Trophoblast cell (in vitro differentiated cells and primary cell): ENCODE data around the gene CALCOCO1.

Source experiments
- DNase-seq, 2 donors: peaks; one replicate each; pipeline ENCODE4 v3.0.0-alpha.2; 2016
- H2AFZ ChIP-seq: 2 replicates; pipeline ENCODE4 v1.6.1; 2013; ENCODE audit warnings: low read length, moderate library complexity, mild to moderate bottlenecking; ENCODE audit not compliant: insufficient read depth, poor library complexity
- H2AK5ac ChIP-seq: 2 replicates; pipeline ENCODE4 v1.6.1; 2013; ENCODE audit warnings: mild to moderate bottlenecking, low read length
- H2BK120ac ChIP-seq: 2 replicates; pipeline ENCODE4 v1.6.1; 2013; ENCODE audit warnings: low read length, mild to moderate bottlenecking, moderate library complexity; ENCODE audit not compliant: insufficient read depth, poor library complexity
- H2BK12ac ChIP-seq: 2 replicates; pipeline ENCODE4 v1.6.1; 2013; ENCODE audit warnings: mild to moderate bottlenecking, low read length, moderate library complexity
- H2BK5ac ChIP-seq: 2 replicates; pipeline ENCODE4 v1.6.1; 2013; ENCODE audit warnings: low read length, low read depth, moderate library complexity, mild to moderate bottlenecking; ENCODE audit not compliant: poor library complexity
- H3K14ac ChIP-seq: 2 replicates; pipeline ENCODE4 v1.6.1; 2013; ENCODE audit warnings: mild to moderate bottlenecking, low read length
- H3K18ac ChIP-seq: 2 replicates; pipeline ENCODE4 v1.6.1; 2013; ENCODE audit warnings: mild to moderate bottlenecking, low read length
- H3K23ac ChIP-seq: 2 replicates; pipeline ENCODE4 v1.6.1; 2013; ENCODE audit warnings: low read length
- H3K27ac ChIP-seq: 2 replicates; pipeline ENCODE4 v1.5.1; 2013; ENCODE audit warnings: low read depth, mild to moderate bottlenecking, inconsistent platforms, low read length, moderate library complexity
- H3K27me3 ChIP-seq: 2 replicates; pipeline ENCODE4 v1.6.1; 2013; ENCODE audit warnings: inconsistent platforms, mild to moderate bottlenecking, low read length, moderate library complexity; ENCODE audit not compliant: insufficient read depth
- H3K36me3 ChIP-seq, 2 experiments: 1 replicate in 1 of 2; 2 replicates in 1 of 2; pipeline ENCODE4 v1.6.1; 2013; ENCODE audit warnings: low read length in 2 of 2, mild to moderate bottlenecking in 2 of 2, moderate library complexity in 1 of 2; ENCODE audit not compliant: insufficient read depth in 2 of 2, control insufficient read depth in 1 of 2
- H3K4ac ChIP-seq: 2 replicates; pipeline ENCODE4 v1.6.1; 2013; ENCODE audit warnings: low read depth, mild to moderate bottlenecking, low read length, moderate library complexity
- H3K4me1 ChIP-seq, 2 experiments: 1 replicate in 1 of 2; 2 replicates in 1 of 2; pipeline ENCODE4 v1.6.1; 2013; ENCODE audit warnings: low read length in 2 of 2, mild to moderate bottlenecking in 2 of 2, moderate library complexity in 1 of 2; ENCODE audit not compliant: insufficient read depth in 2 of 2, control insufficient read depth in 1 of 2
- H3K4me2 ChIP-seq: 2 replicates; pipeline ENCODE4 v1.6.1; 2013; ENCODE audit warnings: inconsistent platforms, mild to moderate bottlenecking, low read length, moderate library complexity
- H3K4me3 ChIP-seq: 2 replicates; pipeline ENCODE4 v1.5.1; 2013; ENCODE audit warnings: mild to moderate bottlenecking, low read depth, low read length, inconsistent platforms
- H3K79me1 ChIP-seq: one replicate; pipeline ENCODE4 v1.6.1; 2013; ENCODE audit warnings: low read length
- H3K79me2 ChIP-seq: 2 replicates; pipeline ENCODE4 v1.6.1; 2013; ENCODE audit warnings: low read length, mild to moderate bottlenecking; ENCODE audit not compliant: control insufficient read depth, insufficient read depth, poor library complexity
- H3K9ac ChIP-seq: 2 replicates; pipeline ENCODE4 v1.6.1; 2013; ENCODE audit warnings: mild to moderate bottlenecking, low read length
- H3K9me3 ChIP-seq: 2 replicates; pipeline ENCODE4 v1.6.1; 2013; ENCODE audit warnings: low read depth, mild to moderate bottlenecking, control low read depth, inconsistent platforms, low read length; ENCODE audit not compliant: insufficient read depth
- H4K12ac ChIP-seq: 2 replicates; pipeline ENCODE4 v1.6.1; 2013; ENCODE audit warnings: low read depth, mild to moderate bottlenecking, low read length, moderate library complexity
- H4K8ac ChIP-seq: 2 replicates; pipeline ENCODE4 v1.6.1; 2013; ENCODE audit warnings: low read depth, mild to moderate bottlenecking, low read length, moderate library complexity
- H4K91ac ChIP-seq: one replicate; pipeline ENCODE4 v1.6.1; 2013; ENCODE audit warnings: low read depth, mild to moderate bottlenecking, low read length, moderate library complexity
- WGBS: extraction: QIAGEN DNeasy Blood & Tissue Kit; methylation state at CpG from one replicate; pipeline ENCODE4 v1.1.7; 2013; ENCODE audit warnings: missing lambda C conversion rate; ENCODE audit not compliant: insufficient read length, insufficient coverage; ENCODE audit errors: extremely low coverage; 5-methylcytosine and 5-hydroxymethylcytosine counted together

Gene CALCOCO1

DNA sequence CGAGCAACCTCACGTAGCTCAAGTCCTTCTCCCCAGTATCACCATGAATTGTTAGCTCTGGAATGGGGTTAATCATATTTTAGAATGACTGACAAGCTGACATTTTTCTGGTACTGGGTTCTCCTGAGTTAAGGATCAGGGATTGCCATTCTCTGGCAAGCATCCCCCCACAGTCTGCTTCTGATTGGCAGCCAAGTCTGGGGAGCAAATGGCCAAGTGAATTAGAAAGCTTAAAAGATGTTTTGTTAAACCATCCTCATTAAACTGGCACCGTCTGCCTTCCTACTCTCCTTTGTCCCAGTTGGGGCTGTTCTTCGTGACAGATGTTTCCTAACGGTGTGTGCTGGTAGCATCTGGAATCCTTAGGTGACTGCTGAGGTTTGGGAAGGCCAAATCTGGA lies 41.7 kb upstream of the CALCOCO1 start:
- no peaks in the 10 kb centered on the region for H3K79me1 ChIP-seq
- H3K23ac ChIP-seq, result no peak overlapping the region
- no peak overlapping the region for H4K91ac ChIP-seq
- no peak overlapping the region for H2BK120ac ChIP-seq
- H3K18ac ChIP-seq, result no peak overlapping the region
- H3K14ac ChIP-seq, result no peak overlapping the region
- no peak overlapping the region for H2BK5ac ChIP-seq
- H3K4me2 ChIP-seq, result no peak overlapping the region
- H3K4me1 ChIP-seq, result no peaks in the 10 kb centered on the region
- no peak overlapping the region for H2AK5ac ChIP-seq
- no peak overlapping the region for H3K27ac ChIP-seq
- H3K79me2 ChIP-seq, result no peaks in the 10 kb centered on the region
- H3K27me3 ChIP-seq, result no peaks in the 10 kb centered on the region
- no peak overlapping the region for H3K4me3 ChIP-seq
- peaks cover 2% of the 10 kb centered on the region for H3K9me3 ChIP-seq
- DNase-seq, result no peak
- no peak overlapping the region for H3K9ac ChIP-seq
- no peak overlapping the region for H4K12ac ChIP-seq
- no peaks in the 10 kb centered on the region for H3K36me3 ChIP-seq
- H3K4ac ChIP-seq, result no peak overlapping the region
- WGBS, result no CpG with 5 or more reads among the region's 5 CpGs
- no peak overlapping the region for H2AFZ ChIP-seq
- H4K8ac ChIP-seq, result no peak overlapping the region
- H2BK12ac ChIP-seq, result no peak overlapping the region

DNA sequence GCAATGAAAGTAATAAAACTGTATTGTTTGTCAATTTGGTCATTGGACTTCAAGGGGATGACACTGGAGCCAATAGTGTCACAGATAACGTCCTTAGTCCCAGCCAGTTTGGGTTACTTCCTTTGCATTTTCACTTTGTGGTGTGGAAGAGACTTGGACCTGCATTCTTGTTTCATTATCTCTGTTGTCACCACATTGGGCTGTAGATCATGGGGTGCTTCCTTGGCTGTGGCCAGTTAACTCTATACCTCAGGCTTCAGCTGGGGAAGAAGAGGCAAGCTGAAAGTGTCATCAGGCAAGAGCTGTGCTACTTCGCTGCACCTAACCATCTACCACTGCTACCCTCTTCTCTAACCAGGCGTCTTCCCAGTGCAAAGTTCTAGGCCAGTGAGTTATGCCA lies 39.6 kb upstream of the CALCOCO1 start:
- Histone ChIP-seq H3K79me2 (no peaks in the 10 kb centered on the region), H2BK5ac (no peak overlapping the region), H3K9ac (no peak overlapping the region), H4K91ac (no peak overlapping the region), H2AFZ (no peak overlapping the region), H3K36me3 (no peaks in the 10 kb centered on the region), H3K4me2 (no peak overlapping the region), H2BK12ac (no peak overlapping the region), H3K4me3 (no peak overlapping the region), H3K18ac (no peak overlapping the region), H3K27ac (no peak overlapping the region), H3K23ac (no peak overlapping the region), H3K79me1 (no peaks in the 10 kb centered on the region), H2AK5ac (no peak overlapping the region), H3K14ac (no peak overlapping the region), H3K9me3 (peaks cover 2% of the 10 kb centered on the region), H3K27me3 (no peaks in the 10 kb centered on the region), H4K8ac (no peak overlapping the region), H3K4ac (no peak overlapping the region), H2BK120ac (no peak overlapping the region), H4K12ac (no peak overlapping the region), H3K4me1 (no peaks in the 10 kb centered on the region)
- no peak for DNase-seq
- no CpG with 5 or more reads among the region's 3 CpGs for WGBS

GRCh38 chr12:53765891-53766290 lies 38.6 kb upstream of the CALCOCO1 start:
- no peak overlapping the region for H3K4me3 ChIP-seq
- no peak overlapping the region for H4K12ac ChIP-seq
- no peak overlapping the region for H2BK5ac ChIP-seq
- no peak overlapping the region for H3K4ac ChIP-seq
- H3K14ac ChIP-seq, result no peak overlapping the region
- no peak for DNase-seq
- H3K27ac ChIP-seq, result no peak overlapping the region
- no peak overlapping the region for H2BK120ac ChIP-seq
- H2BK12ac ChIP-seq, result no peak overlapping the region
- no peak overlapping the region for H3K18ac ChIP-seq
- H3K9me3 ChIP-seq, result peaks cover 2% of the 10 kb centered on the region
- H4K8ac ChIP-seq, result no peak overlapping the region
- no CpG with 5 or more reads among the region's 2 CpGs for WGBS
- H3K79me1 ChIP-seq, result no peaks in the 10 kb centered on the region
- no peaks in the 10 kb centered on the region for H3K4me1 ChIP-seq
- H3K23ac ChIP-seq, result no peak overlapping the region
- H2AK5ac ChIP-seq, result no peak overlapping the region
- no peaks in the 10 kb centered on the region for H3K36me3 ChIP-seq
- no peak overlapping the region for H2AFZ ChIP-seq
- H3K79me2 ChIP-seq, result no peaks in the 10 kb centered on the region
- H3K9ac ChIP-seq, result no peak overlapping the region
- H4K91ac ChIP-seq, result no peak overlapping the region
- no peaks in the 10 kb centered on the region for H3K27me3 ChIP-seq
- no peak overlapping the region for H3K4me2 ChIP-seq

DNA sequence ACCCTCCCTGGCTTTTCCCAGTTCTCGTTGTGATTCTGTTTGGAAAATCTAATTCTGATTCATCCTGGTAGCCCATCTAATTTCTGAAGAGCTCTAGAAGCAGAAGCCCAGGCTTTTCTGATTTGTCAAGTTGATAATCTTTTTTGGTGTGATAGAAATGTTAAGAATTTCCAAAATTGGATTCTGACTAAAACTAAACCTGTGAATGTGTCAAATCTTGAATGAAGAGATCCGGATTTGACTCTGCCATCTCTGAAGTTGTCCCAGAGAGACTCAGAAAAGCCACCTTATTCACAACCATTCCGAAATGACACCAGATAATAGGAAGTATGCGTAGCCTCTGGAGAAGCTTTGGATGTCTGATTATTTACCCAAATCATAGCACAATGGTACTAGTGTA lies 37.4 kb upstream of the CALCOCO1 start:
- H3K18ac ChIP-seq, result no peak overlapping the region
- H2BK12ac ChIP-seq, result no peak overlapping the region
- H3K23ac ChIP-seq, result no peak overlapping the region
- no peak overlapping the region for H4K91ac ChIP-seq
- H3K36me3 ChIP-seq, result no peaks in the 10 kb centered on the region
- no peak overlapping the region for H4K12ac ChIP-seq
- no peaks in the 10 kb centered on the region for H3K79me1 ChIP-seq
- no peak overlapping the region for H2AK5ac ChIP-seq
- no peak overlapping the region for H3K4me2 ChIP-seq
- no peak overlapping the region for H3K4me3 ChIP-seq
- H3K9me3 ChIP-seq, result peaks cover 2% of the 10 kb centered on the region
- no peak overlapping the region for H3K9ac ChIP-seq
- no peak for DNase-seq
- H3K14ac ChIP-seq, result no peak overlapping the region
- no peak overlapping the region for H2BK120ac ChIP-seq
- H4K8ac ChIP-seq, result no peak overlapping the region
- no peak overlapping the region for H2BK5ac ChIP-seq
- no peaks in the 10 kb centered on the region for H3K4me1 ChIP-seq
- no CpG with 5 or more reads among the region's 4 CpGs for WGBS
- no peak overlapping the region for H3K27ac ChIP-seq
- H3K79me2 ChIP-seq, result no peaks in the 10 kb centered on the region
- no peaks in the 10 kb centered on the region for H3K27me3 ChIP-seq
- no peak overlapping the region for H3K4ac ChIP-seq
- no peak overlapping the region for H2AFZ ChIP-seq
